GM20000 (cell line): ENCODE data around the gene FGD5.

Source experiments
- DNase-seq: peaks from one replicate; pipeline ENCODE4 v3.0.0; 2012; ENCODE audit warnings: low spot score
- CTCF ChIP-seq: IDR thresholded peaks from 2 replicates; pipeline ENCODE4 v1.5.1; 2012; ENCODE audit warnings: mild to moderate bottlenecking, control low read depth; ENCODE audit errors: extremely low read depth, missing control alignments

FGD5 gene

GRCh38 chr3:14929310-14930074 lies 110.7 kb downstream of the FGD5 start:
- no peak for DNase-seq
- no peak for TF ChIP-seq CTCF

GRCh38 chr3:14933820-14934425 lies 115.2 kb downstream of the FGD5 start:
- no peak for TF ChIP-seq CTCF
- DNase-seq: no peak

GRCh38 chr3:14935592-14936345 lies 117.0 kb downstream of the FGD5 start:
- no peak for DNase-seq
- no peak for TF ChIP-seq CTCF

- no peak for TF ChIP-seq CTCF
- DNase-seq: no peak
Observed at GRCh38 chr3:14938954-14939353, 120.2 kb downstream of the FGD5 start.

- no peak for DNase-seq
- TF ChIP-seq CTCF: no peak
Observed at GRCh38 chr3:14941871-14942270, 123.1 kb downstream of the FGD5 start.

- no peak for DNase-seq
- TF ChIP-seq CTCF: no peak
Observed at GRCh38 chr3:14943042-14943441, 124.3 kb downstream of the FGD5 start.

- no peak for TF ChIP-seq CTCF
- no peak for DNase-seq
Observed at GRCh38 chr3:14946236-14946635, 127.5 kb downstream of the FGD5 start.
